Panc1 (cell line): ENCODE data around the gene KCNMB2. TPM values are rescaled to one million over a fixed set of nuclear protein-coding genes. Genes with fewer than 3 reads are reported as not detected.

Source experiments
- ATAC-seq: fragments of 200-7000 bp; cut with Tn5 transposase; 2 replicates; pipeline ENCODE4 v1.9.1; 2020; ENCODE audit warnings: mild to moderate bottlenecking, moderate library complexity
- BruUV-seq: library from RNA; stranded (reverse); fragments of 400-500 nt; replicated peaks from 2 replicates; lab custom pipeline; 2021; lab: Mats Ljungman, UMichigan
- CTCF ChIA-PET: fragments of 300-600 bp; sonication (Branson Sonifier 250); formaldehyde crosslinking; loops from one replicate; lab custom pipeline; 2022; ENCODE audit warnings: antibody characterized with exemption; lab: Charles Lee
- POLR2A ChIA-PET: fragments of 300-600 bp; sonication (Branson Sonifier 250); formaldehyde crosslinking; loops from one replicate; lab custom pipeline; 2022; ENCODE audit warnings: antibody characterized with exemption; lab: Charles Lee
- DNase-seq: peaks from one replicate; pipeline ENCODE4 v3.0.0-alpha.2; 2010; ENCODE audit warnings: low read depth, low spot score
- H3K27ac ChIP-seq: 2 replicates; pipeline ENCODE4 v1.5.1; 2011; ENCODE audit warnings: mild to moderate bottlenecking, low read length, inconsistent platforms
- H3K27me3 ChIP-seq: fragments of 200-500 bp; sonication (Bioruptor generic); 2 replicates; pipeline ENCODE4 v1.6.0; 2014; ENCODE audit warnings: low read length, inconsistent platforms; ENCODE audit not compliant: control insufficient read depth, insufficient read depth
- H3K36me3 ChIP-seq: fragments of 200-500 bp; sonication (Bioruptor generic); 2 replicates; pipeline ENCODE4 v1.5.1; 2014; ENCODE audit warnings: inconsistent platforms, mild to moderate bottlenecking, low read length, moderate library complexity; ENCODE audit not compliant: control insufficient read depth, insufficient read depth
- H3K4me1 ChIP-seq: 2 replicates; pipeline ENCODE4 v1.5.1; 2011; ENCODE audit warnings: inconsistent platforms, mild to moderate bottlenecking, low read length, moderate library complexity; ENCODE audit not compliant: control insufficient read depth, insufficient read depth
- H3K4me3 ChIP-seq, 2 experiments: 2 replicates each; pipeline ENCODE4 v1.5.1; 2011 to 2012; ENCODE audit warnings: low read depth in 2 of 2, low read length in 2 of 2, mild to moderate bottlenecking in 2 of 2, inconsistent platforms in 1 of 2, moderate library complexity in 1 of 2
- H3K9me3 ChIP-seq: fragments of 200-500 bp; sonication (Bioruptor generic); 2 replicates; pipeline ENCODE4 v1.5.1; 2014; ENCODE audit warnings: low read depth, mild to moderate bottlenecking, inconsistent platforms, low read length, moderate library complexity; ENCODE audit not compliant: control insufficient read depth, insufficient read depth
- CTCF ChIP-seq: fragments of 450-650 bp; IDR thresholded peaks from 2 replicates; pipeline ENCODE4 v1.5.1; 2017; ENCODE audit warnings: mild to moderate bottlenecking
- POLR2AphosphoS5 ChIP-seq: IDR thresholded peaks from 2 replicates; pipeline ENCODE4 v1.6.1; 2012; ENCODE audit warnings: mild to moderate bottlenecking, low read depth, low read length, moderate library complexity
- REST ChIP-seq, 2 experiments: IDR thresholded peaks; 2 replicates each; pipeline ENCODE4 v1.6.1; 2011 to 2012; ENCODE audit warnings: low read depth in 2 of 2, control low read depth in 1 of 2, low read length in 1 of 2, mild to moderate bottlenecking in 1 of 2, moderate library complexity in 1 of 2; ENCODE audit not compliant: insufficient read depth in 1 of 2
- SIN3A ChIP-seq: IDR thresholded peaks from 2 replicates; pipeline ENCODE4 v1.6.1; 2012; ENCODE audit warnings: low read depth, mild to moderate bottlenecking, low read length, moderate library complexity, borderline replicate concordance; ENCODE audit not compliant: insufficient read depth
- TCF7L2 ChIP-seq: IDR thresholded peaks from 2 replicates; pipeline ENCODE4 v1.6.1; 2011; ENCODE audit warnings: mild to moderate bottlenecking, low read depth, low read length, inconsistent platforms
- in situ Hi-C: cut with HindIII; loops from 2 replicates; pipeline ENCODE4 v1.10.0; 2016; ENCODE audit warnings: low sequenced_read_pairs, low pct_unique_long_range_greater_than_20kb
- intact Hi-C: fragments of 100-400 bp; cut with micrococcal nuclease; formaldehyde crosslinking; loops from one replicate; pipeline ENCODE4 v1.10.0; 2022; ENCODE audit not compliant: unreplicated experiment
- total RNA-seq: library from RNA; stranded (reverse); gene quantifications from one replicate; pipeline ENCODE4 v1.2.1, GENCODE V29; 2021; ENCODE audit not compliant: unreplicated experiment

Gene KCNMB2
- total RNA-seq, 1 experiment from 2014 or later, result not detected

- TF ChIP-seq POLR2AphosphoS5, result no peak
- no peak for TF ChIP-seq REST (IDR thresholded peaks at IDR 0.05; ENCODE audit: insufficient read depth in 1 of 2, low read depth in 2 of 2, low read length in 1 of 2)
- no peak for TF ChIP-seq SIN3A
- TF ChIP-seq CTCF, result no peak
- TF ChIP-seq TCF7L2, result no peak
- Histone ChIP-seq H3K27ac (no peak overlapping the region), H3K4me3 (no peak overlapping the region), H3K4me1 (no peaks in the 10 kb centered on the region), H3K9me3 (no peaks in the 10 kb centered on the region), H3K27me3 (no peaks in the 10 kb centered on the region), H3K36me3 (no peaks in the 10 kb centered on the region)
- in situ Hi-C loops, result no loop called here
- CTCF ChIA-PET, result no interaction called here
- no TSS peak for BruUV-seq
- intact Hi-C loops, result no loop called here
- DNase-seq (no peak), ATAC-seq (no peak)
- POLR2A ChIA-PET, result no interaction called here
Measured at GRCh38 chr3:178795349-178795748, 259.1 kb downstream of the KCNMB2 start.

- Histone ChIP-seq H3K36me3 (no peaks in the 10 kb centered on the region), H3K4me3 (no peak overlapping the region), H3K27me3 (no peaks in the 10 kb centered on the region), H3K4me1 (no peaks in the 10 kb centered on the region), H3K27ac (no peak overlapping the region), H3K9me3 (no peaks in the 10 kb centered on the region)
- CTCF ChIA-PET, result no interaction called here
- DNase-seq (no peak), ATAC-seq (no peak)
- POLR2A ChIA-PET, result no interaction called here
- TF ChIP-seq REST (IDR thresholded peaks at IDR 0.05; ENCODE audit: insufficient read depth in 1 of 2, low read depth in 2 of 2, low read length in 1 of 2) (no peak), POLR2AphosphoS5 (no peak), SIN3A (no peak), TCF7L2 (no peak), CTCF (no peak)
- no TSS peak for BruUV-seq
- in situ Hi-C loops (no loop called here), intact Hi-C loops (no loop called here)
Measured at GRCh38 chr3:178802259-178802658, 266.0 kb downstream of the KCNMB2 start.
